GM12878 (cell line): ENCODE results near the gene ANTXR2. TPM values are rescaled to one million over a fixed set of nuclear protein-coding genes. Genes with fewer than 3 reads are reported as not detected.

ENCODE experiments used
- ATAC-seq: fragments of 200-7000 bp; cut with Tn5 transposase; 3 replicates; pipeline ENCODE4 v1.9.1; 2020; ENCODE audit warnings: mild to moderate bottlenecking, moderate library complexity
- BruUV-seq: library from RNA; stranded (reverse); fragments of 400-500 nt; replicated peaks from 2 replicates; lab custom pipeline; 2021; lab: Mats Ljungman, UMichigan
- CTCF ChIA-PET: fragments of 300-600 bp; sonication (Branson Sonifier 250); formaldehyde crosslinking; extraction: SDS; loops from one replicate; lab custom pipeline; 2021; ENCODE audit warnings: inconsistent platforms; lab: Yijun Ruan, JAX
- POLR2A ChIA-PET: fragments of 350-600 bp; formaldehyde crosslinking; extraction: SDS; loops from one replicate; lab custom pipeline; 2021; ENCODE audit warnings: inconsistent platforms; lab: Charles Lee
- RAD21 ChIA-PET: fragments of 300-600 bp; sonication (Branson Sonifier 250); formaldehyde crosslinking; loops from one replicate; lab custom pipeline; 2023; ENCODE audit warnings: antibody characterized with exemption; ENCODE audit not compliant: unreplicated experiment; lab: Charles Lee
- SMC1A ChIA-PET: fragments of 300-600 bp; sonication (Branson Sonifier 250); formaldehyde crosslinking; loops from one replicate; lab custom pipeline; 2023; ENCODE audit not compliant: unreplicated experiment, uncharacterized antibody; lab: Charles Lee
- DNase-seq: peaks from one replicate; pipeline ENCODE4 v3.0.0-alpha.2; 2011; ENCODE audit warnings: low read depth, low spot score
- FAIRE-seq: peaks from 3 replicates; lab custom pipeline; 2011; peaks lifted over from hg19 to GRCh38; lab: Jason Lieb, UNC
- H2AFZ ChIP-seq: 2 replicates; pipeline ENCODE4 v1.6.0; 2011; ENCODE audit warnings: low read depth, low read length, control low read depth; ENCODE audit not compliant: control insufficient read depth
- H3K27ac ChIP-seq: 2 replicates; pipeline ENCODE4 v1.5.1; 2011; ENCODE audit warnings: control low read depth; ENCODE audit not compliant: control insufficient read depth, insufficient read depth
- H3K27me3 ChIP-seq, 2 experiments: replicated peaks in 1 of 2; 2 replicates each; pipeline versions ENCODE4 v1.6.0 to v1.6.1; 2011; ENCODE audit warnings: low read length in 1 of 2; ENCODE audit not compliant: control insufficient read depth in 2 of 2, insufficient read depth in 2 of 2
- H3K36me3 ChIP-seq, 2 experiments: 2 replicates each; pipeline ENCODE4 v1.5.1; 2011; ENCODE audit warnings: low read length in 1 of 2; ENCODE audit not compliant: control insufficient read depth in 2 of 2, insufficient read depth in 2 of 2
- H3K4me1 ChIP-seq: 2 replicates; pipeline ENCODE4 v1.6.1; 2011; ENCODE audit warnings: mild to moderate bottlenecking, low read length, moderate library complexity, mixed read lengths; ENCODE audit not compliant: control insufficient read depth, insufficient read depth
- H3K4me2 ChIP-seq: 2 replicates; pipeline ENCODE4 v1.6.0; 2011; ENCODE audit warnings: control low read depth; ENCODE audit not compliant: control insufficient read depth, insufficient read depth
- H3K4me3 ChIP-seq: fragments of 200-600 bp; sonication (generic); 2 replicates; pipeline ENCODE4 v1.5.1; 2016
- H3K79me2 ChIP-seq: 2 replicates; pipeline ENCODE4 v1.6.0; 2011; ENCODE audit warnings: low read length; ENCODE audit not compliant: control insufficient read depth, insufficient read depth
- H3K9ac ChIP-seq: 2 replicates; pipeline ENCODE4 v1.8.0; 2011; ENCODE audit warnings: low read length, control low read depth, mixed read lengths; ENCODE audit not compliant: control insufficient read depth, insufficient read depth
- H3K9me3 ChIP-seq: replicated peaks from 3 replicates; pipeline ENCODE4 v1.5.1; 2011; ENCODE audit warnings: mild to moderate bottlenecking, low read length; ENCODE audit not compliant: control insufficient read depth, insufficient read depth
- H4K20me1 ChIP-seq: 2 replicates; pipeline ENCODE4 v1.6.0; 2011; ENCODE audit not compliant: control insufficient read depth, insufficient read depth
- ATF2 ChIP-seq: IDR thresholded peaks from 2 replicates; pipeline ENCODE4 v1.6.1; 2012; ENCODE audit warnings: low read length, inconsistent platforms
- BRCA1 ChIP-seq: IDR thresholded peaks from 2 replicates; pipeline ENCODE4 v1.6.1; 2011; ENCODE audit warnings: low read depth, low read length, improper control_type of control experiment
- CHD2 ChIP-seq: IDR thresholded peaks from 2 replicates; pipeline ENCODE4 v1.6.1; 2011; ENCODE audit warnings: low read depth, low read length, improper control_type of control experiment, borderline replicate concordance
- EP300 ChIP-seq, 2 experiments: fragments of 150-350 bp in 1 of 2; IDR thresholded peaks; 2 replicates each; pipeline ENCODE4 v1.6.1; 2011 to 2012; ENCODE audit warnings: low read depth in 2 of 2, low read length in 2 of 2, borderline replicate concordance in 1 of 2, improper control_type of control experiment in 1 of 2, inconsistent platforms in 1 of 2; ENCODE audit not compliant: control insufficient read depth in 1 of 2
- ESRRA ChIP-seq: IDR thresholded peaks from 2 replicates; pipeline ENCODE4 v1.6.1; 2012; ENCODE audit warnings: mild to moderate bottlenecking, low read length, improper control_type of control experiment
- FOXK2 ChIP-seq: fragments of 450-650 bp; IDR thresholded peaks from 2 replicates; pipeline ENCODE4 v1.6.1; 2017; ENCODE audit warnings: mild to moderate bottlenecking, moderate library complexity
- NFYA ChIP-seq: IDR thresholded peaks from 2 replicates; pipeline ENCODE4 v1.6.1; 2011; ENCODE audit warnings: low read depth, mild to moderate bottlenecking, low read length, improper control_type of control experiment, borderline replicate concordance
- NKRF ChIP-seq: fragments of 450-650 bp; conservative IDR thresholded peaks from 2 replicates; pipeline ENCODE4 v1.6.1; 2017; ENCODE audit warnings: mild to moderate bottlenecking, moderate library complexity
- PRDM15 ChIP-seq: fragments of 450-650 bp; formaldehyde crosslinking; IDR thresholded peaks from 2 replicates; pipeline ENCODE4 v1.4.0; 2020; ENCODE audit warnings: mild to moderate bottlenecking, moderate library complexity
- SP1 ChIP-seq: IDR thresholded peaks from one replicate; pipeline ENCODE4 v1.6.1; 2011; ENCODE audit warnings: low read depth, low read length
- SRF ChIP-seq, 2 experiments: IDR thresholded peaks; 2 replicates each; pipeline ENCODE4 v1.6.1; 2011; ENCODE audit warnings: low read depth in 2 of 2, low read length in 2 of 2, mild to moderate bottlenecking in 1 of 2, moderate library complexity in 1 of 2
- STAT3 ChIP-seq: IDR thresholded peaks from 2 replicates; pipeline ENCODE4 v1.6.1; 2011; ENCODE audit warnings: low read depth, low read length, improper control_type of control experiment
- TCF3 ChIP-seq: IDR thresholded peaks from 2 replicates; pipeline ENCODE4 v1.6.1; 2012; ENCODE audit warnings: low read depth, mild to moderate bottlenecking, low read length, borderline replicate concordance; ENCODE audit not compliant: insufficient read depth
- WGBS: methylation state at CpG from one replicate; pipeline ENCODE4 v1.1.6; 2016; ENCODE audit warnings: low lambda C conversion rate; ENCODE audit not compliant: insufficient replicate concordance, insufficient coverage; ENCODE audit errors: missing lambda C conversion rate; 5-methylcytosine and 5-hydroxymethylcytosine counted together
- in situ Hi-C: fragments of 300-500 bp; cut with MboI; formaldehyde crosslinking; loops from 9 replicates; pipeline ENCODE4 v1.14.3; 2018; ENCODE audit warnings: mixed read lengths
- intact Hi-C: fragments of 100-400 bp; cut with micrococcal nuclease; formaldehyde crosslinking; loops from one replicate; pipeline ENCODE4 v1.14.2; 2022; ENCODE audit not compliant: unreplicated experiment
- polyA plus RNA-seq, 11 experiments: library from polyadenylated mRNA; depleted of rRNA in 4 of 11; unstranded in 6 of 11; stranded (reverse) in 5 of 11; fragments of >200 nt; fragmentation: Nextera tagmentation in 4 of 11; fragmentation: Illumina TruSeq in 1 of 11; extraction: Ambion mirVana in 4 of 11; extraction: Trizol in 1 of 11; gene quantifications; 1 replicate in 1 of 11; 2 replicates in 10 of 11; pipeline versions ENCODE4 v1.2.1 to v1.2.3, GENCODE V29; 2011 to 2016; ENCODE audit warnings: inconsistent platforms in 2 of 11, missing spikeins in 2 of 11, low read depth in 1 of 11
- total RNA-seq, 4 experiments: library from RNA; depleted of rRNA in 3 of 4; stranded (reverse); fragments of >200 nt in 3 of 4; fragmentation: Illumina TruSeq in 1 of 4; extraction: Trizol in 1 of 4; gene quantifications; 2 replicates each; pipeline versions ENCODE4 v1.2.1 to v1.2.3, GENCODE V29; 2013 to 2021

ANTXR2 gene
- total and polyA plus RNA-seq, 10 of the 15 experiments (the other 5 are each of a cell fraction or from before 2014, with no cell fraction given): 1.4 to 8.9 (median 5.7) TPM

GRCh38 chr4:80090090-80090489 lies 17.1 kb upstream of the ANTXR2 start (continued):
- TF ChIP-seq NFYA: no peak

GRCh38 chr4:80088471-80088870 lies 15.4 kb upstream of the ANTXR2 start:
- POLR2A ChIA-PET: no interaction called here
- H3K27me3 ChIP-seq: no peaks in the 10 kb centered on the region
- WGBS: 96% methylated on average over 1 of the region's 1 CpG
- ATAC-seq (no peak), FAIRE-seq (no peak), DNase-seq (no peak)
- BruUV-seq: no TSS peak
- H2AFZ ChIP-seq: no peak overlapping the region
- SMC1A ChIA-PET: interaction anchor here (1.4 kb wide), 1 partner anchor 83 kb away, joined by 3 read pairs; no protein-coding TSS in a partner anchor
- no peak overlapping the region for H3K9ac ChIP-seq
- in situ Hi-C loops (no loop called here), intact Hi-C loops (no loop called here)
- no peaks in the 10 kb centered on the region for H3K36me3 ChIP-seq
- H3K9me3 ChIP-seq: no peaks in the 10 kb centered on the region
- no peak overlapping the region for H3K4me2 ChIP-seq
- no peaks in the 10 kb centered on the region for H3K79me2 ChIP-seq
- H3K27ac ChIP-seq: no peak overlapping the region
- no peak overlapping the region for H3K4me3 ChIP-seq
- no peaks in the 10 kb centered on the region for H3K4me1 ChIP-seq
- RAD21 ChIA-PET: no interaction called here
- no peaks in the 10 kb centered on the region for H4K20me1 ChIP-seq
- CTCF ChIA-PET: no interaction called here
- no peak for TF ChIP-seq FOXK2
- no peak for TF ChIP-seq ATF2
- no peak for TF ChIP-seq SRF (IDR thresholded peaks at IDR 0.05; ENCODE audit: low read depth in 2 of 2, low read length in 2 of 2)
- TF ChIP-seq ESRRA: no peak
- TF ChIP-seq PRDM15 (CRISPR knock-in tag): no peak
- no peak for TF ChIP-seq TCF3
- TF ChIP-seq CHD2: no peak
- no peak for TF ChIP-seq SP1
- TF ChIP-seq STAT3: no peak
- TF ChIP-seq EP300 (IDR thresholded peaks at IDR 0.05; ENCODE audit: borderline replicate concordance in 1 of 2, control insufficient read depth in 1 of 2, low read depth in 2 of 2, low read length in 2 of 2): no peak
- TF ChIP-seq BRCA1: no peak
- TF ChIP-seq NKRF: no peak
- TF ChIP-seq NFYA: no peak
